ENCODE results near the gene CHST13.

CHST13 gene

GRCh38 chr3:126547721-126548120, 23.8 kb downstream of the CHST13 start:
- intact Hi-C loops (cut with DNase I) = loop anchor here (5.0 kb wide), 1 partner anchor 400 kb away; no protein-coding TSS in a partner anchor
- peak in 5 of 42 donors; percentile 0 to 6 (median 4) for DNase-seq

DNA sequence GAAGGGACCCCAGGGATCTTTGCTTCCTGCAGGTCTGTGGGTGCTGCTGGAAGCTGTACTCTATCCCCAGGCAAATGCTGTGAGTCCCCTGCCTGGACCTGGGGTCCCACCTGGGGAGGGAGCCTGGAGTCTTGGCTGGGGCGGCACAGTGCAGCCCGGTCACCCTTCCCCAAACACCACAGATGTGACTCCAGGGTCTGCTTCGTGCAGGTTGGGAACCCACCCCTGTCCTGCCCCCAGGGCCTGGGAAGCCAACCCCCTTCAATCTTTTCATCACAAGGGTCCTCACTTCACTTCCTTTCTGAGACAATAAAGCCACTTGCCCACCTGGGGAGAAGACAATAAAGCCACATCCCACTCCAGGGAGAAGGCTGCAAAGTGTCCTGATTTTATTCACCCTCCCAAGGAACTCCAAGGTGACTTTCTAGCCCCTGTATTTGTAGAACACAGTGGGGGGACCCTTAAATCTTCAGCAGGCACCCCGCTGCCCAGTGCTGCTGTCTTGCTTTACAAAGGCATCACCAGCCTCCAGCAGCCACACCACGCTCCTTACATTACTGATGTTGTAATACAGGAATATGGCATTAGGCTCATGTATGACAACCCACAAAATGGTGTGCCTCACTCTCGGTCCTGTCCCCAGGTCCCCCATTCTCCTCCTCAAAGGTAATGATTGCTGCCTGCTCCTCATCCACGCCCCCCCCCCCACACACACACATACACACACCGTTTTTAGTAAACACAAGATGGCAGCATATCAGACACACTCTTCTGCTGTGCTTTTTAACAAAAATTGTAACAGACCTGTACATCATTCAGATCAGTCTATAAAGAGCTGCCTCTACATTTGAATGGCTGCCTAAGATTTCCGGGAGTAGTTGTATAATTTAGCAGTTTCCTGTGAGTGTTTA, 24.9 kb downstream of the CHST13 start:
- peak in 15 of 42 donors; percentile 1 to 36 (median 5) for DNase-seq
- intact Hi-C loops (cut with DNase I) = loop anchor here (5.0 kb wide), 1 partner anchor 398 kb away; no protein-coding TSS in a partner anchor

GRCh38 chr3:126549861-126550487, 26.0 kb downstream of the CHST13 start:
- DNase-seq = peak in 18 of 42 donors; percentile 1 to 28 (median 8)
- intact Hi-C loops (cut with DNase I) = loop anchor here (5.0 kb wide), 1 partner anchor 397 kb away; no protein-coding TSS in a partner anchor

- intact Hi-C loops (cut with DNase I) = no loop called here
- peak in 20 of 42 donors; percentile 3 to 33 (median 8) for DNase-seq
Measured at GRCh38 chr3:126550488-126551051, 26.6 kb downstream of the CHST13 start.

DNA sequence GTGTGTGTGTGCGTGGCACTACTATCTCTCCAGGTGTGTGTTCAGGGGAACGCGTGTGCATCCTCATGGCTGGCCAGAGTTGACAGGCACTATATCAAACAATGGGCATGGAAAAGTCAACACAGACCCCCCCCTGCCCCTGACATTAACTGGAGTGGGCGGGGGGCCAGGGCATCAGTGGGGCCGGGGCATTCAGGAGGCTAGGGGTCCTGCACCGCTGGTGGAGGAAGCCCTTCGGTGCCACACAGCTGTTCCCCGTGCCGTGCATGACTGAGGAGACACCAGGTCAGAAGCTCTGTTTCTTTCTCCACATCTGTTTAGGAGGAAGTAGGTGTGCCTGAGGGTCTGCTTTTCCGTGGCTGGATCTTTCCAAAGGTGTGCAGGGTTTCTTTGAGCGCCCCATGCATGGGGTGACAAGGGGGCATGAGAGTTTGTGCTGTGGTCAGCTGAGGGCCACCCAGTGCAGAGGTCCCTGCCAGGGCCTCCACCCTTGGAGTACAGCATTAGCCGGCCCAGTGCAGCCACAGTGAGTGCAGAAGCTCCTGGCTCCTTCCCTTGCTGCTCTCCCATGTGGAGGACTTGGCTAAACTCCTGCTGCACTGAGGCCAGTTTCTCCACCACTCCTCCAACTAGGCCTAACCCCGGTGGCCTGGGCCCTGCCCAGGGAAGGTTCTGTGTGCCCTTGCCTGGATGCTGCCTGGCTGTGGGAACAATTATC, 27.3 kb downstream of the CHST13 start:
- intact Hi-C loops (cut with DNase I) = no loop called here
- peak in 25 of 42 donors; percentile 4 to 46 (median 19) for DNase-seq

DNA sequence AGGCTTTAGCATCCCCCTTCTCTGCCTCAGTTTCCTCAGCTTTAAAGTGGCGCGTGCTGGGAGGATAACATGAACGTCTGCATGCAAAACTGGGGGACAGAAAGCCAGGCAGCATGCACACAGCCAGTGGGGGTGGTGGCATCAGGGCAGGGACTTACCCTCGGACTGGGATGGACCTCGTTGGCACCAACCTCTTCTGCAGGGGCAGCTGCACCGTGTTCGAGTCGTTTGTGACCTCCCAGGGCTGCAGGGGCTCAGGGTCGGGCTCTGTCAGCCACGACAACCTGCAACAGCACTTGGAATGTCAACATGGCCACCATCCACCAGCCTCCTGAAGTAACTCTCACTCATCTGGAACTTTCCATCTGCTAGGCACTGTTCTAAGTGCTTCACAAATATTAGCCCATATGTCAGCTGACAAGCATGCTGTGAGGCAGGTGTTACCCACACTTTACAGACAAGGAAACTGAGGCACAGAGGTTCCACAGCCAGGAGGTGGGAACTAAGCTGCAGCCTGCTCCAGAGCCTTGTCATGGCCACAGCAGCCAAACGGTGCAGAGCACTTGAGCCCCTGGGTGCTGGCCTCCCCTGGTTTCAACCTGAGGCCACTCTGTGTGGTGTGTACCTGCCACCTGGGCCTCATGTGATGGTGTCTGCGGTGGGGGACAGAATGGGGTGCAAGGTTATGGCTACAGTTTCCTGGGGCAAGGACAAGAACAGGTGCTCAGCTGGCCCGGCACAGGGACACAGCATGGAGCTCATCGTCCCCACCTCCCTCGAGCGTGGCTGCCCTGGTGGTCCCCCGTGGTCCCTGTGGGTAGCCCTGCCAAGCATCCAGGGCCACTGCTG, 28.1 kb downstream of the CHST13 start:
- DNase-seq = peak in 16 of 42 donors; percentile 0 to 25 (median 6)
- intact Hi-C loops (cut with DNase I) = no loop called here

DNA sequence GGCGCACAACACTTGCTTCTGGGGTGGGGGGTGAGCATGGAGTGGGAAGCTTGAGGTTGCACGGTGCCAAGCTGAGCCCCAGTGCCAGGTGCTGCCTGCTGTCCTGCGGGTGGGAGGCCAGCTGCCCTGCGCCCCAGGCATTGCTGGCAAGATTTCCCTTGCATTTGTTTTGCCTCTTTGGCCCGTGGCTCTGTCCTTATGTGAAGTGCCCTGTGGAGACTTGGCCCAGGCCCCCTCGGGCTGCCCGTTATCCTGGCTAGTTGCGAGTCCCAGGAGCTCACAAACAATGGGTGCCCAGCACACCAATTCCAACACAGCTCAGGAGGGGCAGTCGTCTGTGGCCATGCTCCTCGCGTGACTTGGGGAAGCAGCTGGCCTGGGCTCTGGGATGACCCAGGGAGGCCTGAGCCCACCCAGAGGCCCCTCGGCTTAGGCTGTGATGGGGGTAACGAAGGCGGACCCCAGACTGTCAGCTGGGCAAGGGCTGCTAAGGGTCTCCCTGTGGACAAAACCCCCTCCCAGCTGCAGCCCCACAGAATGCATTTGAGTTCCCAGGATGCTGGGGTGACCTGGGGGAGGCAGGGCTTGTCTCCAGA, 28.8 kb downstream of the CHST13 start:
- DNase-seq = peak in 18 of 42 donors; percentile 1 to 34 (median 8)
- intact Hi-C loops (cut with DNase I) = no loop called here

DNA sequence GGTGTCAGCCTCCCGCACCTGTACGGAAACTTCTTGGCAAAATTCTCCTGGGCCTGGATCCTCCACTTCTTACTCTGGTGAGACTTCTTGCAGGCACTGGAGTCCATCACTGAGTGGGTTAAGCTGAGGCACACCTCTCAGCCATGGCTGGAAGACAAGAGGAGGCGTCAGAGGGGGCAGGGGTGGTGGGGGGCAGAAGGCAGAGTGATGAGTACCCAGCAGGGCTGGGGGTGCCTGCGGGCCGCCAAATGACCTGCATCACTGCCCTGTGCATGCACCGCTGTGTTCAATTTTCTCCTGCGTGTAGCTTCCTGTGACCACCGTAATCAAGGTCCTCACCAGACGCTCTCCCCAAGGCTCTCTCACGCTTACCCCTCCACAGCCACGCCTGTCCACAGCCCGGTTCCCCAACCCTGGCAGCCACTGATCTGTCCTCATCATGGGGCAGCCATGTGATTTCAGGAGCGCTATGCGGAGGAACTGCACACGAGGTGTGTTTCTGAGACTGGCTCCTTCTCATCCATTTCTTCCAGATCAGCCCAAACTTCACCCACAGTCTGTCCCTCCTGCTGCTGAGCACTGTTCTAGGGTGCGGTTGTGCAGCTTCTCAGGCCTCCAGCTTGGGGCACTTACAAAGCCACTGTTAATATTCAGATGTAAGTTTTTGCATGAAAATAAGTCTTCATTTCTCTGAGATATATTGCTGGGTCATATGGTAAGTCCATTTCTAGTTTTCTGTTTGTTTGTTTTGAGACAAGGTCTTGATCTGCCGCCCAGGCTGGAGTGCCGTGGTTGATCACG, 29.5 kb downstream of the CHST13 start:
- intact Hi-C loops (cut with DNase I) = no loop called here
- peak in 19 of 42 donors; percentile 1 to 28 (median 7) for DNase-seq

DNA sequence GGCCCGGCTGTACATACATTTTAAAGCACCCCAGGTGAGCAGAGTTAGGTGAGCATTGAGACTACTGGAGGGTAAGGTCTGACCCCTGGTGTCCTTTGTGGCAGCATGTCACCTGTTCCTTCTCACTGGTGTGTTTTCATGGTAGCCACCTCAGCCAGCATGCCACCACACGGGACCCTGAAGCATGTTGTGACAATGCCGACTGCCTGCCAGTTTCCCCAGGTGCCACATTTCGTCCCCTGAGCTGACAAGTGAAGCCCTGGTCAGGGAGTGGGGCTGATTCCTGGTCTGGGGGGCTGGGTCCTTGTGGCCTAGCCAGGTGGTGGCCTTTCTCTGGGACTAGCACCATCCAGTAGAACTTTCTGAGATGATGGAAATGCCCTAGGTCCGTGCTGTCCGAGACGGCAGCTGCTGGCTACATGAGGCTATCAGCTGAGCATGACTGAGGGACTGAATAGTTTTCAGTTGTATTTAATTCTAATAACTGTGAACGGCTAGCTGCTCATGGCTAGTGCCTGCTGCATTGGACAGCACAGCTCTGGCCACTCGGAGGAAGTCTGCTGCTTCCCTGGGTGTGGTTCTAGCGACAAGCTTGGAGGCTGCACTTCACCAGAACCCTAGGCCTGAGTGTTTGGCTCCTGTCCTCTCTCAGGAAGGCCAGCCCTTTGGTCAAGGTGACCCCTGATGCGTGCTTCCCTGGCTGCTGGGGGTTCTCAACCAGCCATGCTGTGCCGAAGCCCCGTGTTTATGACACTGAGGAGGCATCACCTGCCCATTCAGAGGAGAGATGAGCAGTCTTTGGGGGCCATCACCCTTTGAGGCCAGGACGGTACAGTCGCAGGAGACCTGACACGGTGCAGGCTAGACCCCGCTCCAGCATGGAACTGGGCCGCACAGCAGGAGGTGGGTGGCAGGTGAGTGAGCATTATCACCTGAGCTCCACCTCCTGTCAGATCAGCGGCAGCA, 30.9 kb downstream of the CHST13 start:
- peak in 19 of 42 donors; percentile 1 to 37 (median 9) for DNase-seq
- intact Hi-C loops (cut with DNase I) = no loop called here

DNA sequence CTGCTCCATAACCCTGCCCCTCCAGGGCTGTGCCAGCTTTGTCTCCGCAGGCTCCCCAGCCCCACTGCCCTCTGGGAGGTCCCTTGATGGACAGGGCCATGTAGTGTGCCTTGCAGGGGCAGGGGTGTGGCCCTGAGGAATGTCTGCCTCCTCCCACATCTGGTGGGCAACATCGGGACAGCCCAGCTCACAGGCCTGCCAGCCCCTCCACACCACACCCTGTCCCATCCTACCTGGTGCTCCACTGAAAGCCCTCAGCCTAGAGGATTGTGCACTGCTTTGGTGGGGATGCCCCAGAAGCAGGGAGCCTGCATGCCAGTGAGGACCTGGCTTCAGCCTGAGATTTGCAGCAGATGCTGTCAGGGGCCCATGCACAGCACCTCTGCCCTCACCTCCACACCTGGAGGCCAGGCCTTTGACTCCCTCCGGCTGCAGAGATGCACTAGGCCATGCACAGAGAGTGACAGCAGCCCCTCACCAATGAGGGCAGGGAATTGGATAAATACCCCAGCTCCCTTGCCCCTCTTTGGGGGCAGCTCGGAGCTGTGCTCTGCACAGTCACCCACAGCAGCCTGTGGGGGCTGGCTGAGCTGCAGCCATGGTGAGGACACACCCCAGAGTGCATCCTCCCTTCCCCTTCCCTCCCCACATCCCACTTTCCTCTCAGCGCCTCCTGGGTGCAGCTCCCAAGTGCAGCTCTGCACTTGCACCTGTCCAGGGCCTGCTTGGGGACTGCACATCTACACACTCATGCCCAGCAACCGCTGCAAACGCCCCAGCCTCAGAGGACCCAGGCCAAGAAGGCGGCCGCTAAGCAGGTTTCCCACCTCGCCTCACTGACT, 32.1 kb downstream of the CHST13 start:
- intact Hi-C loops (cut with DNase I) = no loop called here
- peak in 19 of 42 donors; percentile 0 to 35 (median 6) for DNase-seq

- intact Hi-C loops (cut with DNase I) = no loop called here
- peak in 9 of 42 donors; percentile 0 to 22 (median 8) for DNase-seq
Measured at GRCh38 chr3:126556637-126557414, 32.9 kb downstream of the CHST13 start.

GRCh38 chr3:126557415-126557745, 33.4 kb downstream of the CHST13 start:
- DNase-seq = peak in 19 of 42 donors; percentile 0 to 37 (median 8)
- intact Hi-C loops (cut with DNase I) = no loop called here

GRCh38 chr3:126557761-126558160, 33.8 kb downstream of the CHST13 start:
- peak in 6 of 42 donors; percentile 2 to 38 (median 7) for DNase-seq
- intact Hi-C loops (cut with DNase I) = no loop called here
